GM23338 (cell line): ENCODE measurements around the gene NPIPB2. TPM values are rescaled to one million over a fixed set of nuclear protein-coding genes. Genes with fewer than 3 reads are reported as not detected.
"Not testable (repeated sequence)": the region's sequence is repeated elsewhere in the genome, so short reads cannot be mapped to it uniquely, and the experiment has no call there.

Source experiments
- ATAC-seq: fragments of 200-7000 bp; cut with Tn5 transposase; 3 replicates; pipeline ENCODE4 v1.9.1; 2020
- DNase-seq: peaks from one replicate; pipeline ENCODE4 v3.0.0-alpha.2; 2015; ENCODE audit warnings: low spot score
- H2AFZ ChIP-seq: fragments of 200-600 bp; sonication (generic); 2 replicates; pipeline ENCODE4 v1.8.0; 2016; ENCODE audit warnings: antibody characterized with exemption, mild to moderate bottlenecking, moderate library complexity
- H3F3A ChIP-seq: fragments of 200-600 bp; sonication (generic); replicated peaks from 2 replicates; pipeline ENCODE4 v1.8.0; 2017; ENCODE audit warnings: antibody characterized with exemption, mixed run types, low read depth
- H3K27ac ChIP-seq: fragments of 200-600 bp; sonication (generic); 2 replicates; pipeline ENCODE4 v1.6.1; 2016; ENCODE audit warnings: low read depth
- H3K27me3 ChIP-seq: fragments of 200-600 bp; sonication (generic); 2 replicates; pipeline ENCODE4 v1.8.0; 2016; ENCODE audit warnings: mild to moderate bottlenecking, mixed run types, moderate library complexity; ENCODE audit not compliant: insufficient read depth
- H3K36me3 ChIP-seq: fragments of 200-600 bp; sonication (generic); 2 replicates; pipeline ENCODE4 v1.8.0; 2016; ENCODE audit warnings: mild to moderate bottlenecking; ENCODE audit not compliant: insufficient read depth
- H3K4me1 ChIP-seq: fragments of 200-600 bp; sonication (generic); 2 replicates; pipeline ENCODE4 v1.8.0; 2016; ENCODE audit warnings: mild to moderate bottlenecking, moderate library complexity; ENCODE audit not compliant: insufficient read depth
- H3K4me2 ChIP-seq: fragments of 200-600 bp; sonication (generic); 2 replicates; pipeline ENCODE4 v1.7.1; 2017; ENCODE audit warnings: mixed run types
- H3K4me3 ChIP-seq: fragments of 200-600 bp; sonication (generic); 2 replicates; pipeline ENCODE4 v1.6.1; 2016; ENCODE audit warnings: mixed run types
- H3K79me2 ChIP-seq: fragments of 200-600 bp; sonication (generic); replicated peaks from 2 replicates; pipeline ENCODE4 v1.8.0; 2017; ENCODE audit warnings: mild to moderate bottlenecking; ENCODE audit not compliant: insufficient read depth
- H3K9me2 ChIP-seq: fragments of 200-600 bp; sonication (generic); 2 replicates; pipeline ENCODE4 v1.8.0; 2017; ENCODE audit not compliant: insufficient read depth
- H4K20me1 ChIP-seq: fragments of 200-600 bp; sonication (generic); replicated peaks from 2 replicates; pipeline ENCODE4 v1.8.0; 2017; ENCODE audit warnings: mild to moderate bottlenecking; ENCODE audit not compliant: insufficient read depth
- H3K27ac Mint-ChIP-seq: 2 replicates; pipeline ENCODE4 v1.8.0; 2020; ENCODE audit warnings: inconsistent platforms, mild to moderate bottlenecking, moderate library complexity, mixed read lengths
- H3K27me3 Mint-ChIP-seq: 3 replicates; pipeline ENCODE4 v1.8.0; 2022; ENCODE audit warnings: low read depth, mild to moderate bottlenecking, moderate library complexity, mixed read lengths, inconsistent platforms; ENCODE audit not compliant: insufficient read depth, poor library complexity
- H3K36me3 Mint-ChIP-seq: 3 replicates; pipeline ENCODE4 v1.8.0; 2021; ENCODE audit warnings: low read depth, mild to moderate bottlenecking, inconsistent platforms, moderate library complexity, mixed read lengths
- H3K4me1 Mint-ChIP-seq: 3 replicates; pipeline ENCODE4 v1.8.0; 2020; ENCODE audit warnings: mild to moderate bottlenecking, inconsistent platforms, mixed read lengths
- H3K4me3 Mint-ChIP-seq: 3 replicates; pipeline ENCODE4 v1.8.0; 2021; ENCODE audit warnings: moderate library complexity, mild to moderate bottlenecking, inconsistent platforms, mixed read lengths
- H3K9me3 Mint-ChIP-seq: 3 replicates; pipeline ENCODE4 v1.8.0; 2020; ENCODE audit warnings: moderate library complexity, mild to moderate bottlenecking, inconsistent platforms, mixed read lengths
- CREB1 ChIP-seq: fragments of 250-450 bp; sonication (Bioruptor Pico); IDR thresholded peaks from 2 replicates; pipeline ENCODE4 v1.5.0; 2020; ENCODE audit warnings: low read depth, mild to moderate bottlenecking, moderate library complexity
- EZH2 ChIP-seq: fragments of 200-600 bp; sonication (generic); IDR thresholded peaks from one replicate; pipeline ENCODE4 v1.8.0; 2017; ENCODE audit warnings: antibody characterized with exemption, mild to moderate bottlenecking, low read depth; ENCODE audit not compliant: unreplicated experiment
- EZH2phosphoT487 ChIP-seq: fragments of 200-600 bp; sonication (generic); IDR thresholded peaks from one replicate; pipeline ENCODE4 v1.8.1; 2018; ENCODE audit warnings: antibody characterized with exemption; ENCODE audit not compliant: unreplicated experiment
- POLR2AphosphoS5 ChIP-seq: IDR thresholded peaks from 2 replicates; pipeline ENCODE4 v1.6.1; 2016; ENCODE audit warnings: antibody characterized with exemption, low read depth
- STAT1 ChIP-seq: IDR thresholded peaks from one replicate; pipeline ENCODE4 v1.6.1; 2016; ENCODE audit warnings: antibody characterized with exemption; ENCODE audit not compliant: unreplicated experiment
- ZNF114 ChIP-seq: fragments of 250-450 bp; sonication (Bioruptor Pico); IDR thresholded peaks from 2 replicates; pipeline ENCODE4 v1.5.0; 2020; ENCODE audit warnings: mild to moderate bottlenecking, moderate library complexity
- ZNF331 ChIP-seq: fragments of 250-450 bp; sonication (Bioruptor Pico); IDR thresholded peaks from 2 replicates; pipeline ENCODE4 v1.5.0; 2020; ENCODE audit warnings: low read depth, mild to moderate bottlenecking, moderate library complexity
- polyA plus RNA-seq: library from polyadenylated mRNA; unstranded; fragments of >200 nt; fragmentation: Nextera tagmentation; extraction: Ambion mirVana; gene quantifications from 2 replicates; pipeline ENCODE4 v1.2.1, GENCODE V29; 2016
- total RNA-seq: library from RNA; depleted of rRNA; stranded (reverse); fragments of >200 nt; shearing (Covaris generic); gene quantifications from 2 replicates; pipeline ENCODE4 v1.2.3, GENCODE V29; 2014
- TF ChIP-seq, protein P1 (sequence below): IDR thresholded peaks from 2 replicates; pipeline ENCODE4 v1.6.1; 2016; ENCODE audit warnings: antibody characterized with exemption
- TF ChIP-seq, protein P2 (sequence below): IDR thresholded peaks from one replicate; pipeline ENCODE4 v1.6.1; 2018; ENCODE audit warnings: antibody characterized with exemption; ENCODE audit not compliant: unreplicated experiment
- TF ChIP-seq, protein P3 (sequence below): fragments of 250-450 bp; sonication (Bioruptor Pico); IDR thresholded peaks from 2 replicates; pipeline ENCODE4 v1.5.0; 2020; ENCODE audit warnings: mild to moderate bottlenecking, moderate library complexity

NPIPB2 gene
- total and polyA plus RNA-seq, 2 experiments from 2014 or later = 1.0 to 6.8 TPM

DNA sequence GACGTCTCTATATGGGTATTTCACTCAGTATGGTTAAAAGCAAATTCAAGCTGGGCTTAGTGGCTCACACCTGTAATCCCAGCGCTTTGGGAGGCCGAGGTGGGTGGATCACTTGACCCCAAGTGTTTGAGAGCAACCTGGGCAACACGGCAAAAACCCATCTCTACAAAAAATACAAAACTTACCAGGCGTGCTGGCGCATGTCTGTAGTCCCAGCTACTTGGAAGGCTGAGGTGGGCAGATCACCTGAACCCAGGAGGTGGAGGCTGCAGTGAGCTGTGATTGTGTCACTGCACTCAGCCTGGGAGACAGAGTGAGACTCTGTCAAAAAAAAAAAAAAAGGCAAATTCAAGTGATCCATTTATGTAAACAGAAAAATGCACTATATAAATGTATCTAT lies 21.9 kb upstream of the NPIPB2 start:
- Histone ChIP-seq H3K4me1 (no peaks in the 10 kb centered on the region), H3K4me3 (no peak overlapping the region), H2AFZ (peak overlapping the region; percentile 92; the same call in 1 of the 2 replicates), H4K20me1 (no peaks in the 10 kb centered on the region), H3K9me2 (no peaks in the 10 kb centered on the region), H3K4me2 (no peak overlapping the region), H3K27ac (no peak overlapping the region), H3K27me3 (no peaks in the 10 kb centered on the region), H3K79me2 (no peaks in the 10 kb centered on the region), H3F3A (no peaks in the 10 kb centered on the region), H3K36me3 (no peaks in the 10 kb centered on the region)
- Mint-ChIP-seq H3K36me3 (no peaks in the 10 kb centered on the region), H3K9me3 (no peaks in the 10 kb centered on the region), H3K27me3 (peaks cover 9% of the 10 kb centered on the region), H3K4me3 (no peak overlapping the region), H3K4me1 (no peaks in the 10 kb centered on the region), H3K27ac (no peak overlapping the region)
- ATAC-seq (no peak), DNase-seq (no peak)
- TF ChIP-seq, protein P1, sequence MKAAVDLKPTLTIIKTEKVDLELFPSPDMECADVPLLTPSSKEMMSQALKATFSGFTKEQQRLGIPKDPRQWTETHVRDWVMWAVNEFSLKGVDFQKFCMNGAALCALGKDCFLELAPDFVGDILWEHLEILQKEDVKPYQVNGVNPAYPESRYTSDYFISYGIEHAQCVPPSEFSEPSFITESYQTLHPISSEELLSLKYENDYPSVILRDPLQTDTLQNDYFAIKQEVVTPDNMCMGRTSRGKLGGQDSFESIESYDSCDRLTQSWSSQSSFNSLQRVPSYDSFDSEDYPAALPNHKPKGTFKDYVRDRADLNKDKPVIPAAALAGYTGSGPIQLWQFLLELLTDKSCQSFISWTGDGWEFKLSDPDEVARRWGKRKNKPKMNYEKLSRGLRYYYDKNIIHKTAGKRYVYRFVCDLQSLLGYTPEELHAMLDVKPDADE = no peak
- TF ChIP-seq ZNF114 (CRISPR knock-in tag) (no peak), ZNF331 (CRISPR knock-in tag) (no peak), EZH2phosphoT487 (no peak), STAT1 (no peak), POLR2AphosphoS5 (no peak), EZH2 (no peak), CREB1 (CRISPR knock-in tag) (no peak)
- TF ChIP-seq, protein P2, sequence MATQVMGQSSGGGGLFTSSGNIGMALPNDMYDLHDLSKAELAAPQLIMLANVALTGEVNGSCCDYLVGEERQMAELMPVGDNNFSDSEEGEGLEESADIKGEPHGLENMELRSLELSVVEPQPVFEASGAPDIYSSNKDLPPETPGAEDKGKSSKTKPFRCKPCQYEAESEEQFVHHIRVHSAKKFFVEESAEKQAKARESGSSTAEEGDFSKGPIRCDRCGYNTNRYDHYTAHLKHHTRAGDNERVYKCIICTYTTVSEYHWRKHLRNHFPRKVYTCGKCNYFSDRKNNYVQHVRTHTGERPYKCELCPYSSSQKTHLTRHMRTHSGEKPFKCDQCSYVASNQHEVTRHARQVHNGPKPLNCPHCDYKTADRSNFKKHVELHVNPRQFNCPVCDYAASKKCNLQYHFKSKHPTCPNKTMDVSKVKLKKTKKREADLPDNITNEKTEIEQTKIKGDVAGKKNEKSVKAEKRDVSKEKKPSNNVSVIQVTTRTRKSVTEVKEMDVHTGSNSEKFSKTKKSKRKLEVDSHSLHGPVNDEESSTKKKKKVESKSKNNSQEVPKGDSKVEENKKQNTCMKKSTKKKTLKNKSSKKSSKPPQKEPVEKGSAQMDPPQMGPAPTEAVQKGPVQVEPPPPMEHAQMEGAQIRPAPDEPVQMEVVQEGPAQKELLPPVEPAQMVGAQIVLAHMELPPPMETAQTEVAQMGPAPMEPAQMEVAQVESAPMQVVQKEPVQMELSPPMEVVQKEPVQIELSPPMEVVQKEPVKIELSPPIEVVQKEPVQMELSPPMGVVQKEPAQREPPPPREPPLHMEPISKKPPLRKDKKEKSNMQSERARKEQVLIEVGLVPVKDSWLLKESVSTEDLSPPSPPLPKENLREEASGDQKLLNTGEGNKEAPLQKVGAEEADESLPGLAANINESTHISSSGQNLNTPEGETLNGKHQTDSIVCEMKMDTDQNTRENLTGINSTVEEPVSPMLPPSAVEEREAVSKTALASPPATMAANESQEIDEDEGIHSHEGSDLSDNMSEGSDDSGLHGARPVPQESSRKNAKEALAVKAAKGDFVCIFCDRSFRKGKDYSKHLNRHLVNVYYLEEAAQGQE = no peak
- TF ChIP-seq, protein P3, sequence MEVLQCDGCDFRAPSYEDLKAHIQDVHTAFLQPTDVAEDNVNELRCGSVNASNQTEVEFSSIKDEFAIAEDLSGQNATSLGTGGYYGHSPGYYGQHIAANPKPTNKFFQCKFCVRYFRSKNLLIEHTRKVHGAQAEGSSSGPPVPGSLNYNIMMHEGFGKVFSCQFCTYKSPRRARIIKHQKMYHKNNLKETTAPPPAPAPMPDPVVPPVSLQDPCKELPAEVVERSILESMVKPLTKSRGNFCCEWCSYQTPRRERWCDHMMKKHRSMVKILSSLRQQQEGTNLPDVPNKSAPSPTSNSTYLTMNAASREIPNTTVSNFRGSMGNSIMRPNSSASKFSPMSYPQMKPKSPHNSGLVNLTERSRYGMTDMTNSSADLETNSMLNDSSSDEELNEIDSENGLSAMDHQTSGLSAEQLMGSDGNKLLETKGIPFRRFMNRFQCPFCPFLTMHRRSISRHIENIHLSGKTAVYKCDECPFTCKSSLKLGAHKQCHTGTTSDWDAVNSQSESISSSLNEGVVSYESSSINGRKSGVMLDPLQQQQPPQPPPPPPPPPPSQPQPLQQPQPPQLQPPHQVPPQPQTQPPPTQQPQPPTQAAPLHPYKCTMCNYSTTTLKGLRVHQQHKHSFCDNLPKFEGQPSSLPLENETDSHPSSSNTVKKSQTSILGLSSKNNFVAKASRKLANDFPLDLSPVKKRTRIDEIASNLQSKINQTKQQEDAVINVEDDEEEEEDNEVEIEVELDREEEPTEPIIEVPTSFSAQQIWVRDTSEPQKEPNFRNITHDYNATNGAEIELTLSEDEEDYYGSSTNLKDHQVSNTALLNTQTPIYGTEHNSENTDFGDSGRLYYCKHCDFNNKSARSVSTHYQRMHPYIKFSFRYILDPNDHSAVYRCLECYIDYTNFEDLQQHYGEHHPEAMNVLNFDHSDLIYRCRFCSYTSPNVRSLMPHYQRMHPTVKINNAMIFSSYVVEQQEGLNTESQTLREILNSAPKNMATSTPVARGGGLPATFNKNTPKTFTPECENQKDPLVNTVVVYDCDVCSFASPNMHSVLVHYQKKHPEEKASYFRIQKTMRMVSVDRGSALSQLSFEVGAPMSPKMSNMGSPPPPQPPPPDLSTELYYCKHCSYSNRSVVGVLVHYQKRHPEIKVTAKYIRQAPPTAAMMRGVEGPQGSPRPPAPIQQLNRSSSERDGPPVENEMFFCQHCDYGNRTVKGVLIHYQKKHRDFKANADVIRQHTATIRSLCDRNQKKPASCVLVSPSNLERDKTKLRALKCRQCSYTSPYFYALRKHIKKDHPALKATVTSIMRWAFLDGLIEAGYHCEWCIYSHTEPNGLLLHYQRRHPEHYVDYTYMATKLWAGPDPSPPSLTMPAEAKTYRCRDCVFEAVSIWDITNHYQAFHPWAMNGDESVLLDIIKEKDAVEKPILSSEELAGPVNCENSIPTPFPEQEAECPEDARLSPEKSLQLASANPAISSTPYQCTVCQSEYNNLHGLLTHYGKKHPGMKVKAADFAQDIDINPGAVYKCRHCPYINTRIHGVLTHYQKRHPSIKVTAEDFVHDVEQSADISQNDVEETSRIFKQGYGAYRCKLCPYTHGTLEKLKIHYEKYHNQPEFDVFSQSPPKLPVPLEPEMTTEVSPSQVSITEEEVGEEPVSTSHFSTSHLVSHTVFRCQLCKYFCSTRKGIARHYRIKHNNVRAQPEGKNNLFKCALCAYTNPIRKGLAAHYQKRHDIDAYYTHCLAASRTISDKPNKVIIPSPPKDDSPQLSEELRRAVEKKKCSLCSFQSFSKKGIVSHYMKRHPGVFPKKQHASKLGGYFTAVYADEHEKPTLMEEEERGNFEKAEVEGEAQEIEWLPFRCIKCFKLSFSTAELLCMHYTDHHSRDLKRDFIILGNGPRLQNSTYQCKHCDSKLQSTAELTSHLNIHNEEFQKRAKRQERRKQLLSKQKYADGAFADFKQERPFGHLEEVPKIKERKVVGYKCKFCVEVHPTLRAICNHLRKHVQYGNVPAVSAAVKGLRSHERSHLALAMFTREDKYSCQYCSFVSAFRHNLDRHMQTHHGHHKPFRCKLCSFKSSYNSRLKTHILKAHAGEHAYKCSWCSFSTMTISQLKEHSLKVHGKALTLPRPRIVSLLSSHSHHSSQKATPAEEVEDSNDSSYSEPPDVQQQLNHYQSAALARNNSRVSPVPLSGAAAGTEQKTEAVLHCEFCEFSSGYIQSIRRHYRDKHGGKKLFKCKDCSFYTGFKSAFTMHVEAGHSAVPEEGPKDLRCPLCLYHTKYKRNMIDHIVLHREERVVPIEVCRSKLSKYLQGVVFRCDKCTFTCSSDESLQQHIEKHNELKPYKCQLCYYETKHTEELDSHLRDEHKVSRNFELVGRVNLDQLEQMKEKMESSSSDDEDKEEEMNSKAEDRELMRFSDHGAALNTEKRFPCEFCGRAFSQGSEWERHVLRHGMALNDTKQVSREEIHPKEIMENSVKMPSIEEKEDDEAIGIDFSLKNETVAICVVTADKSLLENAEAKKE (CRISPR knock-in tag) = no peak

DNA sequence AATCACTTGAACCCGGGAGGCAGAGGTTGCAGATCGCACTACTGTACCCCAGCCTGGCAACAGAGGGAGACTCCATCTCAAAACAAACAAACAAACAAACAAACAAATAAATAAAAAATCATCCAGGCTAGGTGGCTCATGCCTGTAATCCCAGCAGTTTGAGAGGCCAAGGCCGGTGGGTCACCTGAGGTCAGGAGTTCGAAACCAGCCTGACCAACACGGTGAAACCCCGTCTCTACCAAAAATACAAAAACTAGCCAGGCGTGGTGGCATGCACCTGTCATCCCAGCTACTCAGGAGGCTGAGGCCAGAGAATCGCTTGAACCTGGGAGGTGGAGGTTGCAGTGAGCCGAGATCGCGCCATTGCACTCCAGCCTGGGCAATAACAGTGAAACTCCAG lies 21.1 kb upstream of the NPIPB2 start:
- H3K4me1 ChIP-seq, H3K4me1 Mint-ChIP-seq, H4K20me1 ChIP-seq, H2AFZ ChIP-seq, DNase-seq, H3K27ac ChIP-seq, H3F3A ChIP-seq, ATAC-seq, H3K27me3 ChIP-seq, H3K36me3 ChIP-seq, H3K79me2 ChIP-seq, H3K9me2 ChIP-seq, H3K4me3 ChIP-seq, H3K27ac Mint-ChIP-seq, H3K4me3 Mint-ChIP-seq, H3K9me3 Mint-ChIP-seq, H3K36me3 Mint-ChIP-seq, H3K4me2 ChIP-seq: not testable (repeated sequence)
- H3K27me3 Mint-ChIP-seq = peaks cover 12% of the 10 kb centered on the region
